ENCODE data around the gene TECPR2.
"Not testable (repeated sequence)": the region's sequence is repeated elsewhere in the genome, so short reads cannot be mapped to it uniquely, and the experiment has no call there.

The TECPR2 gene

GRCh38 chr14:102320033-102320660 lies 42.6 kb upstream of the TECPR2 start:
- Histone ChIP-seq H3K9ac (ENCODE audit: low read length in 2 of 2) (peak overlapping the region; percentile 95 to 98), H3K27ac (ENCODE audit: low read length) (peak overlapping the region; percentile 87), H3K36me3 (ENCODE audit: control insufficient read depth in 2 of 2, insufficient read depth in 2 of 2, low read length in 2 of 2) (no peaks in the 10 kb centered on the region), H3K4me1 (ENCODE audit: control insufficient read depth, insufficient read depth, low read length) (peaks cover 36% of the 10 kb centered on the region), H3K4me3 (ENCODE audit: low read length in 2 of 2) (peak overlapping the region; percentile 83 to 93), H3K27me3 (ENCODE audit: control insufficient read depth in 1 of 2, insufficient read depth in 2 of 2, low read length in 2 of 2) (no peaks in the 10 kb centered on the region), H3K9me3 (ENCODE audit: control insufficient read depth in 2 of 2, low read length in 2 of 2) (no peaks in the 10 kb centered on the region)

DNA sequence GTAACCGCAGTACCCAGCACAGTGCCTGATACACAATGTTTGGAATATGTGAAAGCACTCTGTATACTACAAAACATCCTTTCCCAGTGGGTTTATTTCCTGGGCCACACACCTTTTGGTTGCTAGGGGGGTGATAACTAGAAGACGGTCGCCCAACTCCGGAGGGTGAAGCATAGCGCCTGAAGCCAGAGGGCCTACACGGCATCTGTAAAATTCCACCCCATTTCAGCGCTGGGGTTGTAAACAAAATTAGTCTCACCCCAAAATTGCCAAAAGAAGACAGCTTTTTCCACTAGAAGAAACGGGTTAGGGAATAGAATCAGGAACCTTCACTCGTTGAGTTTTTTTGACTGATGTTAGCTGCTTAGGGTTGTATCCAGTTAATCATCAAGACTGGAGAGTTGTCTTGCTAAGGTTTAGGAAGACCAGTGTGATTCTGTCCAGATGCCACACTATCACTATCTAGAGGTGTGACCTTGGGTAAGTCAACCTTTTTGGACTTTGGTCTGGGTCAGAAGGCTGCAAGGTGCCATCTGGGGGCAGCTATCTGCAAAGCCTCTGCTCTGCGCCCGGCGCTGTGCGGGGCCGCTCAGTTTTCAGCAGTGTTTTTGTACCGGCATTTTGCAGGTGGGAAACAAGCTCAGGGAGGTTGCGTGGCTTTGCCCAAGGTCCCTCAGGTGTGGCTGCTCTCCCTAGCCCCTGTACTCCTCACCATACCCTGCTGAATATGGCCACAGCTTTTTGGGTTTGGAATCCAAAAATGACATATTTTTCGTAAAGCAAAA lies 41.9 kb upstream of the TECPR2 start:
- Histone ChIP-seq H3K36me3 (ENCODE audit: control insufficient read depth in 2 of 2, insufficient read depth in 2 of 2, low read length in 2 of 2) (peaks cover 0 to 3% of the 10 kb centered on the region in 2 donors), H3K9me3 (ENCODE audit: control insufficient read depth in 2 of 2, low read length in 2 of 2) (no peaks in the 10 kb centered on the region), H3K27ac (ENCODE audit: low read length) (peak overlapping the region; percentile 87), H3K4me1 (ENCODE audit: control insufficient read depth, insufficient read depth, low read length) (peaks cover 36% of the 10 kb centered on the region), H3K27me3 (ENCODE audit: control insufficient read depth in 1 of 2, insufficient read depth in 2 of 2, low read length in 2 of 2) (no peaks in the 10 kb centered on the region), H3K9ac (ENCODE audit: low read length in 2 of 2) (peak overlapping the region; percentile 95 to 98), H3K4me3 (ENCODE audit: low read length in 2 of 2) (peak overlapping the region; percentile 83 to 93)

DNA sequence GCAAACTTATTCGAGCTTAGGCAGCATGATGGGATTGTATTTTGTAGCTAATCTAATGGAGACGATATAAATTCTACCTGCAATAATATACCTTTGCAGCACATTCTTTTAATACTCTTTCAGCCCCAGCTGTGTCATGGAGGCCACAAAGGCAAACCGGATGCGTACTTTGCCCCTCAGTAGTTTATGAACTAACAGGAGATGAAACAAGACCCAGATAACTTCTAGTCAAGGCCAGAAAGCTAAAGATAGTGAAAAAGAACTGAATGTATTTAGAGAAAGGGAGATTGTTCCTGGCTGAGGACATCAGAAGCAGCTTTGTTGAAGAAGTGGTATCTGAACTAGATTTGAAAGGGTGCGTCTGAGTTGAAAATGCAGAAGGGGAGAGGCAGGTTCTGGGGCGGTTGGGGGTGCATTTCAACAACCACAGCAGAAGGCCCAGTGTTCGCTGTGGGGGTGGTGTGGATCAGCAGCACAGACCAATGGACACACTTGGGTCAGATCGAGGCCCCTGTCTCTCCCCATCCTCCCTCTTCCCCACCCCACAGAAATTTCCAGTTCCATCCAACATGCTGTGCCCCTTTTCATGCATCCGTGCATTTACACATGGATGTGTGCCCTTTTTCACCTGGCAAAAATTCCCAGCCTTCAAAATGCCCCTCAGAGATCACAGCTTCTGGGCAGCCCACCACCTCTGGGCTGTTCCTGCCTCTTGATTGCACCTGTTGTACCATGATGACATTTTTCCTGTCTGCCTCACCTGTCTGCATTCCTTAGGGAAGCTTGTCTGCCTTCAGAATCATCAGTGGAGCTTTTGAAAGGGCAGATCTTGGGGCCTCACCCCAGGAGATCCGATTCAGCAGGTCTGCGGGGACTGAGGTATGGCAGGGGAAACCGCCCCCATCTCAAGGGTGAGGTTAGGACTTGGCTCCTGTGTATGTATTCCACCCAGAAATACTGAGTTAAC lies 41.0 kb upstream of the TECPR2 start:
- H3K27me3 ChIP-seq (ENCODE audit: control insufficient read depth in 1 of 2, insufficient read depth in 2 of 2, low read length in 2 of 2), result no peaks in the 10 kb centered on the region
- no peak overlapping the region for H3K9ac ChIP-seq (ENCODE audit: low read length in 2 of 2)
- no peaks in the 10 kb centered on the region for H3K9me3 ChIP-seq (ENCODE audit: control insufficient read depth in 2 of 2, low read length in 2 of 2)
- H3K27ac ChIP-seq (ENCODE audit: low read length), result no peak overlapping the region
- H3K36me3 ChIP-seq (ENCODE audit: control insufficient read depth in 2 of 2, insufficient read depth in 2 of 2, low read length in 2 of 2), result peaks cover 0 to 8% of the 10 kb centered on the region in 2 donors
- H3K4me3 ChIP-seq (ENCODE audit: low read length in 2 of 2), result no peak overlapping the region
- H3K4me1 ChIP-seq (ENCODE audit: control insufficient read depth, insufficient read depth, low read length), result peaks cover 28% of the 10 kb centered on the region

DNA sequence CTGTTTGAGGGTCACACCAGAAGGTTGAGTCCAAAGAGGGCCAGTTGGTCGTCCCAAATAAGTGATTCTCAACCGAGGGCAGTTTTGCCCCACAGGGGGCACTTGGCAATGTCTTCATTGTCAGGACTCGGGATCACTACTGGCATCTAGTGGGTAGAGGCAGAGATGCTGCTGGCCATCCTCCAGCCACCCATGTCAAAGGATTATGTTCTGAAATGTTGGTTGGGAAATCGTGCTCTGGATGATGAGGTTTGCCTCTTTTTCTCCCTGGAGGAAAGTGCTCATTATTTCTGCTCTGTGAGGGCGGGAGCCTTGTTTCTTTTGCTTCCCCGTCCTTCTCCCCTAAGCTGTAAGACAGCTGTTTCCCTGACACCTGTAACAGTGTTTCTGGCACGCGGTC lies 39.6 kb upstream of the TECPR2 start:
- Histone ChIP-seq H3K27ac (ENCODE audit: low read length) (no peak overlapping the region), H3K36me3 (ENCODE audit: control insufficient read depth in 2 of 2, insufficient read depth in 2 of 2, low read length in 2 of 2) (peaks cover 0 to 11% of the 10 kb centered on the region in 2 donors), H3K4me1 (ENCODE audit: control insufficient read depth, insufficient read depth, low read length) (peaks cover 20% of the 10 kb centered on the region), H3K4me3 (ENCODE audit: low read length in 2 of 2) (no peak overlapping the region), H3K9me3 (ENCODE audit: control insufficient read depth in 2 of 2, low read length in 2 of 2) (no peaks in the 10 kb centered on the region), H3K27me3 (ENCODE audit: control insufficient read depth in 1 of 2, insufficient read depth in 2 of 2, low read length in 2 of 2) (no peaks in the 10 kb centered on the region), H3K9ac (ENCODE audit: low read length in 2 of 2) (no peak overlapping the region)

DNA sequence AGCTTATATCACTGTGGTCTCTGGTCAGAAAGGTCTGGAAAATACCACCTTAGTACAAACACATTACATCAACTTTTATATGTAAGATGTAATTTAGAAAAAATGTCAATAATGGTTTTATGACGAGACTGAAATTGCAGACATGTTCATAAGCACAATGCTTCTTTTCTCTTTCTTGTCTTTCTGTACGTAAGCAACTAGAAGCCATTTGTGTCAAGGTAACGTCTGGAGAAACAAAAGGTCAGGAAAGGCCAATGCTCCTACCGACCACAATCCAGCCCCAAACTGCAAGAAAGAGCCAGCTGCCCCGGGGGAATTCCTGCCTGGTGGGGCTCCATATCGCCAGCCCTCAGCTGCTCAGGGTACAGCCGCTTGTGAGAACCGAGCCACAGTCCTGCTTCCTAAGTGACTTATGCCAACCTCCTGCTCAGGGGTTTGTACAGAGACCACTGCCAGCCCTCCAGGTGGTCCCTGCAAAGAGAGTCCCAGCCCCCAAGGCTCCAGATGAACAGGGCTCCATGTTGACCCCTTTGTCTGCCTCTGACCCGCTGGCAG lies 36.9 kb upstream of the TECPR2 start:
- Histone ChIP-seq H3K36me3 (ENCODE audit: control insufficient read depth in 2 of 2, insufficient read depth in 2 of 2, low read length in 2 of 2) (peaks cover 0 to 11% of the 10 kb centered on the region in 2 donors), H3K9ac (ENCODE audit: low read length in 2 of 2) (no peak overlapping the region), H3K27ac (ENCODE audit: low read length) (no peak overlapping the region), H3K4me1 (ENCODE audit: control insufficient read depth, insufficient read depth, low read length) (peaks cover 4% of the 10 kb centered on the region), H3K9me3 (ENCODE audit: control insufficient read depth in 2 of 2, low read length in 2 of 2) (no peaks in the 10 kb centered on the region), H3K4me3 (ENCODE audit: low read length in 2 of 2) (no peak overlapping the region), H3K27me3 (ENCODE audit: control insufficient read depth in 1 of 2, insufficient read depth in 2 of 2, low read length in 2 of 2) (no peaks in the 10 kb centered on the region)

GRCh38 chr14:102326583-102326982 lies 36.2 kb upstream of the TECPR2 start:
- Histone ChIP-seq H3K9me3 (ENCODE audit: control insufficient read depth in 2 of 2, low read length in 2 of 2) (no peaks in the 10 kb centered on the region), H3K4me1 (ENCODE audit: control insufficient read depth, insufficient read depth, low read length) (peaks cover 4% of the 10 kb centered on the region), H3K36me3 (ENCODE audit: control insufficient read depth in 2 of 2, insufficient read depth in 2 of 2, low read length in 2 of 2) (peaks cover 2 to 11% of the 10 kb centered on the region in 2 donors), H3K27me3 (ENCODE audit: control insufficient read depth in 1 of 2, insufficient read depth in 2 of 2, low read length in 2 of 2) (no peaks in the 10 kb centered on the region), H3K9ac (ENCODE audit: low read length in 2 of 2) (no peak overlapping the region), H3K4me3 (ENCODE audit: low read length in 2 of 2) (no peak overlapping the region), H3K27ac (ENCODE audit: low read length) (no peak overlapping the region)

DNA sequence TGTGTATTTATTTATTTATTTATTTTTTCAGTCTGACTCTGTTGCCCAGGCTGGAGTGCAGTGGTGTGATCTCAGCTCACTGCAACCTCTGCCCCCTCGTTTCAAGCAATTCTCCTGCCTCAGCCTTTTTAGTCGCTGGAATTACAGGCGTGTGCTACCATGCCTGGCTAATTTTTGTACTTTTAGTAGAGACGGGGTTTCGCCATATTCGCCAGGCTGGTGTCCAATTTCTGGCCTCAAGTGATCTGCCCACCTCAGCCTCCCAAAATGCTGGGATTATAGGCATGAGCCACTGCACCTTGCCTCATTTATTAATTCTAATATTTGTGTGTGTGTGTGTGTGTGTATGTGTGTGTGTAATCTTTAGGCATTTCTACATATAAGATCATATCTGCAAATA lies 33.4 kb upstream of the TECPR2 start:
- H3K27ac ChIP-seq (ENCODE audit: low read length); H3K9me3 ChIP-seq (ENCODE audit: control insufficient read depth in 2 of 2, low read length in 2 of 2); H3K4me3 ChIP-seq (ENCODE audit: low read length in 2 of 2); H3K9ac ChIP-seq (ENCODE audit: low read length in 2 of 2); H3K4me1 ChIP-seq (ENCODE audit: control insufficient read depth, insufficient read depth, low read length); H3K27me3 ChIP-seq (ENCODE audit: control insufficient read depth in 1 of 2, insufficient read depth in 2 of 2, low read length in 2 of 2): not testable (repeated sequence)
- H3K36me3 ChIP-seq (ENCODE audit: control insufficient read depth in 2 of 2, insufficient read depth in 2 of 2, low read length in 2 of 2), result peaks cover 17 to 20% of the 10 kb centered on the region in 2 donors

GRCh38 chr14:102330806-102331205 lies 31.9 kb upstream of the TECPR2 start:
- H3K27ac ChIP-seq (ENCODE audit: low read length), result no peak overlapping the region
- H3K27me3 ChIP-seq (ENCODE audit: control insufficient read depth in 1 of 2, insufficient read depth in 2 of 2, low read length in 2 of 2), result no peaks in the 10 kb centered on the region
- no peaks in the 10 kb centered on the region for H3K9me3 ChIP-seq (ENCODE audit: control insufficient read depth in 2 of 2, low read length in 2 of 2)
- peaks cover 18% of the 10 kb centered on the region in 2 donors for H3K36me3 ChIP-seq (ENCODE audit: control insufficient read depth in 2 of 2, insufficient read depth in 2 of 2, low read length in 2 of 2)
- no peak overlapping the region for H3K4me3 ChIP-seq (ENCODE audit: low read length in 2 of 2)
- no peak overlapping the region for H3K9ac ChIP-seq (ENCODE audit: low read length in 2 of 2)
- no peaks in the 10 kb centered on the region for H3K4me1 ChIP-seq (ENCODE audit: control insufficient read depth, insufficient read depth, low read length)

DNA sequence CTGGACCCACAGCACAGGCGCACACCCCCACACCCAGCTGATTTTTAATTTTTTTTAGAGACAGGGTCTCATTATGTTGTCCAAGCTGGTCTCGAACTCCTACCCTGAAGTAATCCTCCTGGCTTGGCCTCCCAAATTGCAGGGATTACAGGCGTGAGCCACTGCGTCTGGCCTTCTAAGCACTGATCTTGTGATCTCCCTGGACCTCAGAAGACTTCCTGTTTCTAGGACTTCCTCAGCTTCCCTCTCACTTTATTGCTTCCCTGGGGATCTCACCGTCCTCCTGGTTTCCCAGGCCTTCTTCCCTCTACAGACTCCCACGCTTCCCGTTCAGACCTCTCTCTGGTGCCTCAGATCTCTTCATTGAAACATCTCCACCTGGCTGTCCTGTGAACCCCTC lies 29.4 kb upstream of the TECPR2 start:
- no peaks in the 10 kb centered on the region for H3K27me3 ChIP-seq (ENCODE audit: control insufficient read depth in 1 of 2, insufficient read depth in 2 of 2, low read length in 2 of 2)
- H3K4me1 ChIP-seq (ENCODE audit: control insufficient read depth, insufficient read depth, low read length), result no peaks in the 10 kb centered on the region
- no peaks in the 10 kb centered on the region for H3K9me3 ChIP-seq (ENCODE audit: control insufficient read depth in 2 of 2, low read length in 2 of 2)
- no peak overlapping the region for H3K9ac ChIP-seq (ENCODE audit: low read length in 2 of 2)
- no peak overlapping the region for H3K27ac ChIP-seq (ENCODE audit: low read length)
- peaks cover 15 to 24% of the 10 kb centered on the region in 2 donors for H3K36me3 ChIP-seq (ENCODE audit: control insufficient read depth in 2 of 2, insufficient read depth in 2 of 2, low read length in 2 of 2)
- H3K4me3 ChIP-seq (ENCODE audit: low read length in 2 of 2), result no peak overlapping the region

All from stomach smooth muscle (tissue), 2 donors.